Fibroblast of skin of right biceps (primary cell): Measurements from ENCODE around the gene DTX3L.
"Not testable (repeated sequence)": the region's sequence is repeated elsewhere in the genome, so short reads cannot be mapped to it uniquely, and the experiment has no call there.

Experiments used
- DNase-seq: peaks from one replicate; pipeline ENCODE4 v3.0.0-alpha.2; 2013

DTX3L gene

GRCh38 chr3:122562923-122563716 lies 1.0 kb upstream of the DTX3L start:
- DNase-seq: no peak

GRCh38 chr3:122563717-122564025 lies 467 bp upstream of the DTX3L start:
- peak; percentile 19 for DNase-seq

GRCh38 chr3:122568131-122568530 lies 4.0 kb downstream of the DTX3L start:
- not testable (repeated sequence) for DNase-seq

GRCh38 chr3:122568755-122569154 lies 4.6 kb downstream of the DTX3L start:
- no peak for DNase-seq

GRCh38 chr3:122572940-122573412 lies 8.8 kb downstream of the DTX3L start:
- peak; percentile 46 for DNase-seq

- peak; percentile 10 for DNase-seq
These were observed 12.2 kb downstream of the DTX3L start for GRCh38 chr3:122576174-122576940.

GRCh38 chr3:122577409-122578031 lies 13.4 kb downstream of the DTX3L start, which contains the start of gene PARP15:
Gene PARP15, plus strand, starts transcription at chr3:122577650. Its CDS starts 18 bp downstream, at chr3:122577668.
- DNase-seq: peak; percentile 7

GRCh38 chr3:122578069-122578740 lies 14.1 kb downstream of the DTX3L start:
- no peak for DNase-seq

- no peak for DNase-seq
These were observed 16.3 kb downstream of the DTX3L start for GRCh38 chr3:122580470-122580869.

GRCh38 chr3:122581622-122582021 lies 17.5 kb downstream of the DTX3L start:
- DNase-seq: no peak

GRCh38 chr3:122582390-122582789 lies 18.3 kb downstream of the DTX3L start:
- DNase-seq: no peak

GRCh38 chr3:122586098-122586497 lies 22.0 kb downstream of the DTX3L start:
- DNase-seq: no peak

- DNase-seq: no peak
These were observed 22.8 kb downstream of the DTX3L start for GRCh38 chr3:122586773-122587485.

- no peak for DNase-seq
These were observed 23.4 kb downstream of the DTX3L start for GRCh38 chr3:122587572-122587971.

GRCh38 chr3:122589297-122589696 lies 25.2 kb downstream of the DTX3L start:
- no peak for DNase-seq

GRCh38 chr3:122590610-122591009 lies 26.5 kb downstream of the DTX3L start:
- DNase-seq: no peak

GRCh38 chr3:122594025-122594424 lies 29.9 kb downstream of the DTX3L start:
- no peak for DNase-seq

- no peak for DNase-seq
These were observed 34.0 kb downstream of the DTX3L start for GRCh38 chr3:122598151-122598550.

GRCh38 chr3:122598556-122598955 lies 34.4 kb downstream of the DTX3L start:
- DNase-seq: no peak

- DNase-seq: no peak
These were observed 38.0 kb downstream of the DTX3L start for GRCh38 chr3:122602011-122602710.

- no peak for DNase-seq
These were observed 38.9 kb downstream of the DTX3L start for GRCh38 chr3:122603056-122603455.

GRCh38 chr3:122606330-122606729 lies 42.2 kb downstream of the DTX3L start:
- no peak for DNase-seq
